NCI-H774 (cell line): ENCODE data around the gene SETBP1.

Experiments used
- DNase-seq: peaks from one replicate; lab custom pipeline; 2025; lab: John Stamatoyannopoulos, UW

SETBP1 gene

DNA sequence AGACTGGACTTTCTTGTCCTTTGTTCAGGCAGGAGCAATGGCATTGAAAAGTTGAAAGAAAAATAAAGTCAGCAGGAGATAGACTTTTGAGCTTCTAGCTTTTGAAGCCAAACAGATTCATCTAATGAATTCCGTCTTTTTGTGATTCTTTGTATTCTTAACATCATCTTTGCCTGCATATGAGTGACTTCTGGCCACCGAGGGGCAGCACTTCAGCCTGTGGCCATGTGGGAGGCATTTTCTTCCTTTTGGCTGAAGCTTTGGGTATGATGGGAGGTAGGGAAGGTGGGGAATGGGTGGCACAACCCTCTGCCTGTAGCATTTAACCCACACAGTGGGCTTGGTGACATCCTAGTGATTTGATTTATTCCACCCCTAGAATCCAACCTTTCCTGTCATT lies 220.6 kb downstream of the SETBP1 start:
- DNase-seq: no peak

DNA sequence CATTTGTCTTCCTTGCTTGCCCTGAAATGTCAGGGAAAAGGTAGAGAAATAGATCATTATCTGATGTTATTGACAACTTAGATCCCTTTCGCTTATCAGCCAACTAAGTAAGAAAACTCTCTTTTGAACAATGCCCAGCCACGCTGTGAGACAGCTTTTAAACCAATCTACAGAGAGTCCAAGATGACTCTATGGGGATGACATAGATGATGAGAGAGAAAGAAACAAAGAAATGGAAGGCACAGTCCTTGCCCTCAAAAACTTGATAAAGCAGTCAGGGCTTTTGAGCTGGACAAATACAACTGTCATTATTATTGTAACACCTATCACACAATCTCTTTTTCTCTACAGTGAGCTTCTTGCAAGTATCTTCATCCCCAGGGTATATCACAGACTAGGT lies 222.6 kb downstream of the SETBP1 start:
- no peak for DNase-seq

DNA sequence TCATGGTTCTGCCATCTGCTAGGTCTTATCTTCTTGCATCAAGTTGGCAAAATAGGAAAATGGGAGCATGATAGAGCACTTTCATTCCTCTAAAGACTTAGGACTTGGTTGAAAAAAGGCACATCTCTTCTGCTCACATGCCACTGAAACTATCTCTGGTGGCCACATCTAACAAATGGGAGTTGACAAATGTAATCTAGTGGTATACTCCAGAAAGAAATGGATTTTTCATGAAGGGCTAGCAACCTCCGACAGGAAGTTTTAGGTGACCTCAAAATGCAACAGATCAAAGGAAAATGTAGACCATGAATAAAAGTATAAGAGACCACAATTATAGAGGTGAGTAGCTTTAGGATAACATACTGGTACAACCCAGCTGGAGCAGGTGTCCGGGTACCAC lies 224.1 kb downstream of the SETBP1 start:
- no peak for DNase-seq

DNA sequence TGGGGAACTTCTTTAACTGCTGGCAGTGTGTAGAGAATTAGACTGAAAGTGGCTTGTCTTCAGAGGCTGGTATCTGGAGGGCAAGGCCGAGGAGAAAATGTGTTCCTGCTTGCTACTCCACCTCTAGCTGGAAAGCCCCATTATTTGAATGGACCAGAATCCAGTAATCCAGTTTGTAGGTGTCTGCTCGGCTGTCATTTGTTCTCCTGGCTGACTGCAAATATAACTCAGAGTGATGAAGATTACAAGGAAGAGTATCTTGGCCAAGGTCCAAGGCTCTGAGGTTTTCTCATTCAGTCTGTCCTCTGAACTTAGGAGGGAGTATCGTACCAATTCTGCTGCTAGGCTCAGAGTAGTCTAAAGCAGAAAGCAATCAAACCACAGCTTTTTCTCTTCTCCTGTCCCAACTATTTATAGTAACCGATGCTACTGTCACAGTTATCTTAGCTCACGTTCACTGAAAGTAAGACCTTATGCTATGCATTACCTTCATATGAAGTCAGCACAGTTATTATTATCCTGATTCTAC lies 228.6 kb downstream of the SETBP1 start:
- DNase-seq: no peak

DNA sequence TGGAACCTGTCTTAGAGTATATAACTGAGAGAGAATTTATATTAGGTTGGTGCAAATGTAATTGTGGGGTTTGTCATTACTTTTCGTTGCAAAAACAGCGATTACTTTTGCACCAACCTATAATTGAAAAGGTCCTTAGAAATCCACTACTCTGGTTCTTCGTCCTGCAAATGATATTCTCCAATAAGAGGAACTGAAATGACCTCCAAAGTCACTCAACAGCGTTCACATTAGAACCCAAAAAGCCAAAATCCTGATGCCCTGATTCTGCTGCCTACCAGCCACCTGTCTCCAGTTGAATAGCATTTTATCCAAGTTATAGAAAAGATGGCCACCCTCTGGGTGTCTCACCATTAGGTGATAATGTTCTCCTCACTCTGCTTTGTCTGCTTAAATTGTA lies 230.6 kb downstream of the SETBP1 start:
- DNase-seq: no peak

DNA sequence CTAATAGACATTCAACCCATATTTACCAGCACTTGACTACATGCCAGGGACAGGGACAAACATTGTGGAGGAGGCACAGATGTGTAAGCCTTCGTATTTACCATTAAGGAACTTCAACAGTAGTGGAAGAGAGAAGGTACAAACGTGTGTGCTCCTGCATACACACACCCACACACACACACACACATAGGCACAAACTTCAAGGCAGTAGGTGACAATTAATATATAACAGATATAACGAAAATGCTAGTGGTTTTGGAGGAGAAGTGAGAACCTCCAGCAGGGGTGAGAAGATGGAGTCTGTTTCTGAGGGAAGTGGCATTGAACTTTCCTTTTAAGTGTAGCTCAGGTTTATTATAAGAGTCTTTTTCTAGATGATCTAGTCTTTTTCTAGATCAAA lies 231.1 kb downstream of the SETBP1 start:
- DNase-seq: no peak

DNA sequence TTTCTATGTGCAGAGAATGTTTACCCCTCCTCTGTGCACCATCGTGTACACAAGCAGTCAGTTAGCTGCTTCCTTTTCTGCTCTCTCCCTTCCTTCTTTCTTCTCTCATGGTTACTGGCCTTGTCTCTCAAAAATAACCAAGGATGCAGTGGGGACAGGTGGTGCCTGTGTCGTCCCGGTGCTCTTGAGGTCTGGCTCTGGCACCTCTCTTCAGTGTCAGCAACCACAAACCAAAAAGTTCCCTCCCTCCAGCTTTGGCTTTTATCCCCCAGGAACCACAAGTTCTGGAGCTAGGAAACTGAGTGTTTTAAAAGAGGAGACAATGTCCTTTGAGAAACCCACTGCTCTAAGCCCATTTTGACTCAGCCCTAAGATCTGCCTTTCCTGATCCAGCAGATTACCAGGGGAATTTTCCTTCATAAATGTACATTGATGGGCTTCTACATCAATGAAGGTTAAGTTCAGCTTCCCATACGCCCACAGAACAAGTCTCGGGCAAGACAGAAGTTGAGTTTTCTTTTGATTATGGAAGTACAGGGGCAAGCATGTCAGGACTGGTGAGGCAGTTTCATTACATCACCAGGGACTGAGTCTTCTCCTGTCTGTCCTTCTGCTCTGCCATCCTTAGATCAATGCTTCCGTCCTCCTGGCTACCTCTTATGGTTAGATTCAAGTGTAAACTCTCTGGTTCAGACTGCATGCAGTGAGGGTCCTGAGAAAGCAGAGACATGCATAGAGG lies 232.2 kb downstream of the SETBP1 start:
- no peak for DNase-seq

DNA sequence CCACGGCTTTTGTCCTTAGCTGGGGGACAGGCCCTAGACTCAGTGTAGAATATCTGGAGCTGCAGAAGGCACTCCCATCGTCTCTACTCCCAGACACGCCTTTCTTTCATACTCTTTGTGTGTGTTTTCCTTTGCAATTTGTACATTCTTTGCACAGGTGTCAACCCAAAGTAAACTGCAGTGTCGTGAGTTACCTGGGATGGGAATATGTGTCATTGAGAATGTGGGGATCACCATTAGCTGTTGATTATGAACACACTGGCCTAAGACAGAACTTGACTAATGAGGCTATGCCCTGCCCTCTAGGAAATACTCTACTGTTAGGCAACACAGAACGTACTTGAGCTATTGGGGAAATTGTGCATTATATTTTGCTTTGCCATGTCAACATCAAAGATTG lies 233.3 kb downstream of the SETBP1 start:
- no peak for DNase-seq

DNA sequence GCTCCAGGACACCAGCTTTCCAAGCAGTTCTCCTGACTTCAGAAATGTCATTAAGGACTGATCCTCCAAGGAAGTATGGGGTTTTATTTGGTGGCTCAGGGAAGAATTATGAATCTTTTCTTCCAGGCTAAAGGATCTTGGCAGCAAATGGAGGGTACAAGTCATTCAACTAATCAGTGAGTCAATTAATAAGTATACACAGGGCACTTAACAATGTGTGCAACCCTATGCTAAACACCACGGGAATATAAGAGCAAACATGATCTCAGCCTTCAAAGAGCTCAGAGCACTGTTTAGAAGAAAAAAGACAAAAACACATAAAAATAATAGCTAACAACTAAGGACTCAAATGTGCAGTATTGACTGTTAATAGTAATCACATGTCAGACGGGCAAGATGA lies 234.5 kb downstream of the SETBP1 start:
- no peak for DNase-seq

DNA sequence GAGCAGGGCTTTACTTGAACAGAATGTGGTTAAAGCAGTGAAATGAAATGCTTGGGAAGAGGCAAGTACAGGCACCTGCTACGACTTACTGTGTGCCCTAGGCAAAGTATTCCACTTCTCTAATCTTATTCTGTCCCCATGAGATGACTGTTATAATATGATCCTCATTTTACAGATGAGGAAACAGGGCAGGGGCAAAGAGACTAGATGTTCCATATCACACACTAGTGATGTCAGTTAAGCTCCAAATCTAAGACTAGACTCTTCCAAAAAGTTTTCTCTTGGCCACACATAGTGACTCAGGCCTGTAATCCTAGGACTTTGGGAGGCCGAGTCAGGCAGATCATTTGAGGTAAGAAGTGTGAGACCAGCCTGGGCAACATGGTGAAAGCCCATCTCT lies 235.0 kb downstream of the SETBP1 start:
- DNase-seq: no peak

DNA sequence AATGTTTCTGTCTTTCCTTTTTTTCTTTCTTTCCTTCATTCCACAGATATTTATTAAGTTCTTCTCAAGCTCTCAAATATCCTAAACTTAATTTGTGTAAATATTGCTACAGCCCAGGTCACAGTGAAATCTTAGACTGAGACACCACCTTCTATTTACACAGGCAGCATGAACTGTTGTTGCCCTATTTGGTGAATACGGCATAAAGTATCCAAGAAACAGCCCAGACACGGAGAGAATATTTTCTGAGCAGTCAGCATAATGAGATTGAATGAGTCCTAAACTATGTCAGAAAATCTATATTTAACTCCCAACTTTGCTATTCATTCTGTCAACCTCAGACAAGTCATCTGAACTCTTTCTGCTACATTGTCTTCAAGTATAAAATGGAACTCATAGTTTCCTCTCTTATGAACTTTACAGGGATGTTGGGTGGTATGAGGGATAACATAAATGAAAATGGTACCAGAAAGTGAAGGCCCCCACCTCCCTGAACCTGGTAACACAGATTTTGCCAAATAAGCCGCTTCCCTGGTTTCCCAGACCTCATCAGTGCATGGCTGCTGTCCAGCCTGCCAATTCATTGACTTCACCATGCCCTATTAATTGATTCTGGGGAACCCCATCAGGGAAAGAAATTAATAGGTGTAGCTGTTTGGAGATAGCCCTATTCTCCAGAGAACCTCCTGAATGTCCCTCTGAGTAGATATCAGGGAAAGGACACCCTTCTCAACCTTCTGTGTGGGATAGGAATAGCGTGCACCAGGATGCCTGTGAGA lies 235.9 kb downstream of the SETBP1 start:
- no peak for DNase-seq

DNA sequence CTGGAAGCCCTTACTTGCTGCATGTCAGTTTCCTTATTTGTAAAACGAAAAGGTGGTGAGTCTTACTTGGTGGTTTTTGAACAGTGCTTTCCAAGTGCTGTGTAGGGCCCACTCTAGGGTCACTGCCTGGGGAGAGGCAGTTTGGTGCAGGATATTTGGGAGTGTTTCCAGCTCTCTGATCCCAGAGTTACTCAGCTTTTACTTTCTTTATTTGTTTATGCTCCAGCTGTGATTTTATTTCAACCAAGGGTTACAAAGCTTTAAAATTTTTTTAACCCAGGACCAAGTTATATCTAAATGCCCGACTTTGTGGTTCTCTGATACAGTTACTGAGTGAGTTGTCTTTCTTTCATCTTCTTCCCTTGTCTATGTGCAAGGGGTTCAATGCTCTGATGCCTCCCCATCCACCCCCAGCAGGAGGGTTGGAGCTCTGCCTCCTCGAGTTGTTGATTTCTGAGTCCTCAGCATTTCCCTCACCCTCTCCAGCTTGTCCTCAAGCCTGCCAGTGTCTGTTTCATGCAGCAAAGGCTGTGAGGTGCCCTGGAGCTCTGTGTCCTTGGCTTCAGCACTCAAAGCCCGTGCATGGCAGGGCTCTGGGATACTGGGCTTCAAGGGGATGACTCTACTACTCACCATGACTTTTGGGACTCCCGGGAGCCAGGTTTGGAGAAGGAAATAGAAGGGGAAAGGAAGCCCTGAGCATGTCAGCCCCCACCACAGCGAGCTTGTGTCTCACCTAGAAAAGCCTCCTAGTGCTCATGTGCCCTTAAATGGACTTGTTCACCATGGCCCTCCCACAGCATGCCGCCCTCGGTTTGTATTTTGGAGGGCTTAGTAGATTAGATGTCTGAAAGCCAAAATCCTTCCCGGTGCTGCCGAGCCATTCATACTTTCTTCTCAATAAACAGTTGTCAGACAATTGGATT lies 236.8 kb downstream of the SETBP1 start:
- no peak for DNase-seq

DNA sequence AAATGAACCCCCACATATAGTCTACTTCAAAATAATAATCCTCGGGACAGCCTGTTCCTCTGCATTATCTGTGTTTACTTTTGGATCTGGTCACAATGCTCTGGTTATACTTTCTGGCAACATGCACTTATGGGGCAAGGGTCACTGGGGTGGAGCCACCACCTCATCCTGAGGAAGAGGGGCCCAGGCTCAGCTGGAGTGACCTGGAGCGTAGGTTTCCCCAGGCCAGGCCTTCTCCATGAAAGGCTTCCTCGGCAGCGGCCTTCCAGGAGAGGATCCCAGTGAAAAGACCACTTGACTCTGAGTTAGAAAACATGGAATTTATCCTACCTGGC lies 237.4 kb downstream of the SETBP1 start:
- DNase-seq: no peak

DNA sequence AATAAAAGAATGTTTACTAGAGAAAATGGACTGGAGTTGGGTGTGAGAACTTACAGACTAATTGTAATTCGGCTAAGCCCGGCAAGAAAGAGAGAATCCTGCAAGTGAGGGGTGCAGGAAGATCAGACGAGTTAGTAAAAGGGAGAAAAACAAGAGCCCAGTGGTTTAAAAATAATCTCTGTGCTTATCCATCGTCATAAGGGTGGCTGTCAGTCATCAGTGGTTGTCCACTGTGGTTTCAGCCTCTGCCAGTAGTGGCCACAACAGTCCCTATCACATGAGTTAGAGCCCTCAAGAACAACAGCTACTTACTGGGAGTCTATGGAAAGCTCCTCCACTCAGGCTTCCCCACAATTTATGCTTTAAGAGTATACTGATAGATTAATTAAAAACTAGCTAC lies 239.8 kb downstream of the SETBP1 start:
- no peak for DNase-seq

DNA sequence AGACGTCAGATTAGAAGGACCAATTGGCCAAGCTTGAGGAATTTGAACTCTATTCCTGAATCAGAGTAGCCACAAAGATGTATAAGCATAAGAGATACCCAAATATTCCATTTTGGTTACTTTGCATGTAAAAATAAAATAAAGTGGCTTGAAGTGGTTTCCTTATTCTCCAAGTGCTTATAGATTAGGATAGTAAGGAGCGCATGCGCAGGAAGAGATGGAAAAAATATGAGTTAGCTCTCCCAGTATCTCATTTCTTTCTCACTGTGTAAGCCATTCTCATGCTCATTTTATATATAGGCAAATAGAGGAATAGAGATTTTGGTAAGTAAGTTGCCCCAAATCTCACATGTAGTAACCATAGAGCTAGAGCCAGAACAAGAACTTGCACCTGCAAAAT lies 241.3 kb downstream of the SETBP1 start:
- DNase-seq: no peak

DNA sequence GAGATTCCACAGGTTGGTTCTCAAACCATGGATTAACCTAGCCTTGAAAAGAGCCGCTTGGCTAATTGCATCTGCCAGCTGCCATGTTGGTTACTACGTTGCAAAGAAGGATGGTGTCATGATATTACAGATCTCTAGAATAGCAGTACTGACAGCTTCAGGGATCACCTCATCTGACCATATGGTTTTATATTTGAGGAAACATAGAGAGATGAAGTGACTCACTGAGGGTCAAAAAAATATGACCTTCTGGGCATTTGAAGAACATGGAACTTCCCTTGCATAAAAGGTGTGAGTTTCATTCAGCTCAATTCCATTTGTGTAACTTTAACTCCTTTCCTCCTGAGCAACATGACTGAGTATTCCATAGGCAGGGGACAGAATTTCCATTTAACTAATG lies 242.3 kb downstream of the SETBP1 start:
- no peak for DNase-seq

DNA sequence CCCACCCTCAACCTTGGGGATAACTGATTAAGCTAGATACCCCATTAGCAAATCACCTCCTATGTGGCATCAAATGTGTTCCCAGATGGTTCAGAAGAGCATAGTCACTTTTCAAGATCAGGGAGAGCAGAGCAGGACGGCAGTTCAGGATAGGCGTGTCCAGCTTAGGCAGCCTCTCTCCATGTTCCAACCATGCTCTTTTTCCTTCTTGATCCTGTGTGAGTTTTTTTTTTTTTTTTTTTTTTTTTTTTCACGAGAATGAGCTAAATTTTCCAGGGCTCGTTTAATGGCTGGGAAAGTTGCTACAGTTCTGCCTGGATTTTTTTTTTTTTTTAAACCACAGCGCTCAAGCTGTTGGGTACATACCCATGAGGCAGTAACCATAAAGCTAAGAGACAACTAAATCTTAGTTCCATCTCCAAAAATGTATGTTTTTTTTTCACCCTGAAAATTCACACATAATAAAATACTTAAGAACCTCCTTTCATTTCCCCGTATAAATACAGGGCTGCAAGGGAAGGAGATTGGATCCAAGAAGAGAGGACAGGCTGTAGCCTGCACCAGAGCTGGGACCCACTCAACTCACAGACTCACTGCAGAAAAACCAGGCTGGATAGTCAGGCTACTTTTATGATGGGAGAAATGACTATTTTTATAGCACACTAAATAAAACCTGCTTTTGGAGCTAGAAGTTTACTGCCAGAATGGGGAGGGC lies 244.3 kb downstream of the SETBP1 start:
- no peak for DNase-seq

DNA sequence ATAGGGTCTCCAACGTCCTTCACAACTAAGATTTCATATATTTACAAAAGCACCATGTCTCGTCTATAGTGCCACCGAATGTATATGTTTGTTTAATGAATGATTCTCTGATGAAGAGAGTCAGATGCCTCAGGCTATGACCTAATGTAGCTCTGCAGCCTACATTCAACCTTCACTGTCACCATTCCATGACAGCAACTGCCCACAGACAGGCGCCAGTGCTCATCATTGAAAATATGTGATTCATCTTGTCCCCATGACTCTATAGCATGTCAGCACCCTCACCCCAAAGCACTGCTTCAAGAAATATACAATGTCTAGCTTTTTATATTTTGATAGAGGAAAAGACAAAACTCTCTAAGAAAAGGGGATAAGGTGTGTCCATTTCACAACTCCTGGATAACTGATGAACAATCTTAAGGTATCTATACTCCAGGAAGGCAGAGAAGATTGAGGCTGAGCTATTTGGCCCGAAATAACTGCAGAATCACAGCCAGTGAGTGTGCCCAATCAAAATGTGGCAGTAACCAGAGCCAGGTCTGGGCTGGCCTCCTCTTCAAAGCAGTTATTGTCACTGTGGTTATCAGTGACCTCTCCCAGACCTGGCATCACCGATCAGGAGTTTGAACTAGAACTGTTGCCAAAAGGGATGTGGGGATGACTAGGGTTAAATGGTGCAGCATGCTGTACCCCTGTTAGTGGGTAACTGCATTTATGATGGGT lies 246.6 kb downstream of the SETBP1 start:
- DNase-seq: no peak

DNA sequence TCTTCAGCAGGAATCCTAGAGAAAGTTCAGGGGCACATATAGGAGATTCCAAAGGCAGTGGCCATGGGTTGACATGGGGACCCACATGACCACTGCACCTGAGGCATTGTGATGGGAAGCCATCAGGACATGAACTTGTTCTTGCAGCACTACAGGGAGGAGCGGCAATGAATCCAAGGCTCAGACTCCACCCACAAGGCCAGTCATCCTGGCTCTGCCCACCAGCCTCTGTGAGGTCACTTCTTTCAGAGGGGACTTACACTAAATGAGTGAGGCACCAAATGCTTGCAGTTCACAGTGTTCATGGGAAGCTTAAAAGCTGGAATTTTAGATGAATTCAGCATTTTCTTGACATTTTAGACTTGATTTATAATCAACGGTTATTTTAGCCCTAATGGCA lies 254.2 kb downstream of the SETBP1 start:
- DNase-seq: no peak

DNA sequence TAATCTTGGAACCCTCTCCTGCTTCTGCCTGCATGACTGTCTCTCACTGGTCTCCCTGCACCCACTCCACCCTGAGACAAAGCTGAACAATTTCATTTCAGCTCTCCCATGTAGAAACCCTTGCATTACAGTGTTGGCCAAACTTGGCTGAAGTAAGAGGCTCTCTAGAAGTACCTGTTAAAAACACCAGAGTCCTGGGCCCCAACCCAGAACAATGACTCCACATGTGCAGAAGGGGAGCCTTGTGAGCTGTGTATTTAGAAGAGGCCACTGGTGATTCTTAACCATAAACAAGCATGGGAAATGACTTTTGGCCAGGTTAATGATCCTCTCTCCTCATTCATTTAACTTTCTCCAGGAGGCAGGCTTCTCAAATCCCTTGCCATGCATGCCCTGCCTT lies 254.8 kb downstream of the SETBP1 start:
- DNase-seq: no peak

DNA sequence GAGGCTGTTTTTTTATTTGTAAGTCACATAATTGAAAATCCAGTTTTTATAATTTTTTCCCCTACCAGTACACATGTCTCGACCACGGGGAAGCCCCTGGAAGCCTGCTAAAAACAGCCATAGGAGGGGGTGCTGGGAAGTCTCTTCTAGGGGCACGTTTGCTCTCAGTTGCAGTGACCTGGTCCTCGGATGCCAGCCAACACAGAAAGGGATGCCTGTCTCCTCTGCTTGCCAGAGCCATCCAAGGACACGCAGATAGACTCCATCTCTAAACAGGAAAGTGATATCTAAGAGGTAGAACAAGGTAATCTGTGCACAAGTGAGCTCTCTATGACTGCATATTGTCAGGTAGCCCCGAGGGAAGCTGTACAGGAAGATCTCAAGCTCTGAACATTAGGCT lies 255.8 kb downstream of the SETBP1 start:
- DNase-seq: no peak
